ENCODE measurements around the gene MCF2L. TPM values are rescaled to one million over a fixed set of nuclear protein-coding genes. Genes with fewer than 3 reads are reported as not detected.

MCF2L gene
- total and polyA plus RNA-seq, 2 experiments from 2014 or later, result 4.8 to 25.6 TPM

- TF ChIP-seq ZNF462 (CRISPR knock-in tag; IDR thresholded peaks at IDR 0.05), result no peak
- TF ChIP-seq REST (IDR thresholded peaks at IDR 0.05; ENCODE audit: unreplicated experiment), result no peak
- TF ChIP-seq, protein P1, sequence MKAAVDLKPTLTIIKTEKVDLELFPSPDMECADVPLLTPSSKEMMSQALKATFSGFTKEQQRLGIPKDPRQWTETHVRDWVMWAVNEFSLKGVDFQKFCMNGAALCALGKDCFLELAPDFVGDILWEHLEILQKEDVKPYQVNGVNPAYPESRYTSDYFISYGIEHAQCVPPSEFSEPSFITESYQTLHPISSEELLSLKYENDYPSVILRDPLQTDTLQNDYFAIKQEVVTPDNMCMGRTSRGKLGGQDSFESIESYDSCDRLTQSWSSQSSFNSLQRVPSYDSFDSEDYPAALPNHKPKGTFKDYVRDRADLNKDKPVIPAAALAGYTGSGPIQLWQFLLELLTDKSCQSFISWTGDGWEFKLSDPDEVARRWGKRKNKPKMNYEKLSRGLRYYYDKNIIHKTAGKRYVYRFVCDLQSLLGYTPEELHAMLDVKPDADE (IDR thresholded peaks at IDR 0.05), result no peak
- no peak for TF ChIP-seq CREB1 (CRISPR knock-in tag; IDR thresholded peaks at IDR 0.05; ENCODE audit: low read depth)
- TF ChIP-seq NANOG (IDR thresholded peaks at IDR 0.05; ENCODE audit: borderline replicate concordance), result no peak
- no peak for TF ChIP-seq JUNB (IDR thresholded peaks at IDR 0.05; ENCODE audit: unreplicated experiment)
- TF ChIP-seq ZNF114 (CRISPR knock-in tag; IDR thresholded peaks at IDR 0.05), result no peak
- no peak for TF ChIP-seq POLR2AphosphoS5 (IDR thresholded peaks at IDR 0.05; ENCODE audit: low read depth)
- TF ChIP-seq STAT1 (IDR thresholded peaks at IDR 0.05; ENCODE audit: unreplicated experiment), result no peak
- no peak for TF ChIP-seq EZH2phosphoT487 (IDR thresholded peaks at IDR 0.05; ENCODE audit: unreplicated experiment)
- no peak for TF ChIP-seq EZH2 (IDR thresholded peaks at IDR 0.05; ENCODE audit: low read depth, unreplicated experiment)
These were observed 28.4 kb downstream of the MCF2L start (continued) for GRCh38 chr13:112997188-112998130.
